Esophagus squamous epithelium (tissue), 5 donors: ENCODE measurements around the gene NFATC2. TPM values are rescaled to one million over a fixed set of nuclear protein-coding genes. Genes with fewer than 3 reads are reported as not detected.

Experiments used
- DNase-seq: peaks from one replicate; lab custom pipeline; 2025; lab: John Stamatoyannopoulos, UW
- H3K27ac ChIP-seq, 4 donors: fragments of 200-600 bp; sonication (generic); one replicate each; pipeline ENCODE4 v1.5.1; 2016 to 2019; ENCODE audit warnings: mild to moderate bottlenecking in 1 of 4
- H3K27me3 ChIP-seq, 4 donors: fragments of 200-600 bp; sonication (generic); 1 replicate in 3 of 4; 2 replicates in 1 of 4; pipeline versions ENCODE4 v1.5.1 to v1.6.0; 2017 to 2021; ENCODE audit warnings: antibody characterized with exemption in 1 of 4
- H3K36me3 ChIP-seq, 3 donors: fragments of 200-600 bp; sonication (generic); one replicate each; pipeline ENCODE4 v1.5.1; 2016 to 2019
- H3K4me1 ChIP-seq, 3 donors: fragments of 200-600 bp; sonication (generic); one replicate each; pipeline ENCODE4 v1.5.1; 2017 to 2019
- H3K4me3 ChIP-seq, 4 donors: fragments of 200-600 bp; sonication (generic); 1 replicate in 3 of 4; 2 replicates in 1 of 4; pipeline ENCODE4 v1.5.1; 2016 to 2019; ENCODE audit warnings: mild to moderate bottlenecking in 2 of 4, moderate library complexity in 1 of 4
- H3K9me3 ChIP-seq, 3 donors: fragments of 200-600 bp; sonication (generic); one replicate each; pipeline ENCODE4 v1.5.1; 2016 to 2019
- POLR2A ChIP-seq, 4 donors: fragments of 450-650 bp; IDR thresholded peaks; one replicate each; pipeline ENCODE4 v1.6.1; 2017; ENCODE audit warnings: antibody characterized with exemption in 4 of 4, mild to moderate bottlenecking in 4 of 4, moderate library complexity in 3 of 4
- WGBS, 2 donors: methylation state at CpG; one replicate each; pipeline ENCODE4 v1.1.5; 2018; 5-methylcytosine and 5-hydroxymethylcytosine counted together
- intact Hi-C: fragments of 100-400 bp; cut with DNase I; formaldehyde crosslinking; loops from one replicate; pipeline ENCODE4 v1.15.0; 2022
- total RNA-seq, 4 donors: library from RNA; depleted of rRNA; stranded (reverse); fragments of >200 nt; gene quantifications; one replicate each; pipeline ENCODE4 v1.1.0, GENCODE V29; 2016
- TF ChIP-seq, protein P1 (sequence below), 6 experiments: fragments of 450-650 bp in 4 of 6; fragments of 200-600 bp in 2 of 6; sonication (generic) in 2 of 6; IDR thresholded peaks; one replicate each; pipeline ENCODE4 v1.5.1; 2016 to 2019; ENCODE audit warnings: antibody characterized with exemption in 6 of 6, mild to moderate bottlenecking in 4 of 6, moderate library complexity in 4 of 6
- donor health status: DM: yes; HTN: yes; CAD: no.

NFATC2 gene
- total RNA-seq, 4 donors from 2014 or later: 0.83 to 6.7 (median 1.4) TPM

- DNase-seq: no peak
- TF ChIP-seq POLR2A (IDR thresholded peaks at IDR 0.05): no peak
- TF ChIP-seq, protein P1, sequence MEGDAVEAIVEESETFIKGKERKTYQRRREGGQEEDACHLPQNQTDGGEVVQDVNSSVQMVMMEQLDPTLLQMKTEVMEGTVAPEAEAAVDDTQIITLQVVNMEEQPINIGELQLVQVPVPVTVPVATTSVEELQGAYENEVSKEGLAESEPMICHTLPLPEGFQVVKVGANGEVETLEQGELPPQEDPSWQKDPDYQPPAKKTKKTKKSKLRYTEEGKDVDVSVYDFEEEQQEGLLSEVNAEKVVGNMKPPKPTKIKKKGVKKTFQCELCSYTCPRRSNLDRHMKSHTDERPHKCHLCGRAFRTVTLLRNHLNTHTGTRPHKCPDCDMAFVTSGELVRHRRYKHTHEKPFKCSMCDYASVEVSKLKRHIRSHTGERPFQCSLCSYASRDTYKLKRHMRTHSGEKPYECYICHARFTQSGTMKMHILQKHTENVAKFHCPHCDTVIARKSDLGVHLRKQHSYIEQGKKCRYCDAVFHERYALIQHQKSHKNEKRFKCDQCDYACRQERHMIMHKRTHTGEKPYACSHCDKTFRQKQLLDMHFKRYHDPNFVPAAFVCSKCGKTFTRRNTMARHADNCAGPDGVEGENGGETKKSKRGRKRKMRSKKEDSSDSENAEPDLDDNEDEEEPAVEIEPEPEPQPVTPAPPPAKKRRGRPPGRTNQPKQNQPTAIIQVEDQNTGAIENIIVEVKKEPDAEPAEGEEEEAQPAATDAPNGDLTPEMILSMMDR (IDR thresholded peaks at IDR 0.05): no peak
- H3K9me3 ChIP-seq: no peaks in the 10 kb centered on the region
- intact Hi-C loops: no loop called here
- no peaks in the 10 kb centered on the region for H3K27me3 ChIP-seq
- H3K36me3 ChIP-seq: no peaks in the 10 kb centered on the region
- no peak overlapping the region for H3K27ac ChIP-seq
- peaks cover 0 to 5% (median 3%) of the 10 kb centered on the region in 3 donors for H3K4me1 ChIP-seq
- H3K4me3 ChIP-seq: no peak overlapping the region
Observed at GRCh38 chr20:51581571-51581970, 39.1 kb upstream of the NFATC2 start.

DNA sequence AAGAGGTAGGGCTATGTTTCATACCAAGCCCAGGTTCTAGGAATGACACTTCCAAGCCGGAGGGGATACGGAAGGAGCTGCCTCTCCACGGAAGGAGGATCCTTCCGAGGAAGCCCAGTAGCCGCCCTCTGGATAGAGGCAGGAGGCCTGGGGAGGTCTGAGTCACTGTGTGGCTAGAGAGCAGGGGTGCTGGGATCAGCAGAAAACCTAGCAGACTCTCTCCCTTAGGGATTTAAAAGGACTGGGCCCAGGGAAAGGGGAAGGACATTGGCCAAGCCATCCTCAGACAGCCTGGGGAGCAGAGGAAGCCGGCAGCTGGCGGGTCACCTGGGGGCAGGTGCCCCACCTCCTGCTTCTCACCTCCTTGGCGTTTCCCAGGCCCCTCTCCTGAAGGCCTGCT, 36.6 kb upstream of the NFATC2 start:
- intact Hi-C loops: no loop called here
- H3K4me3 ChIP-seq: no peak overlapping the region
- H3K9me3 ChIP-seq: peaks cover 0 to 5% (median 0%) of the 10 kb centered on the region in 3 donors
- no peaks in the 10 kb centered on the region for H3K27me3 ChIP-seq
- DNase-seq: no peak
- TF ChIP-seq POLR2A (IDR thresholded peaks at IDR 0.05): no peak
- 60 to 80% methylated on average over 2 to 3 of the region's 8 CpGs for WGBS, 2 donors
- no peak overlapping the region for H3K27ac ChIP-seq
- H3K36me3 ChIP-seq: no peaks in the 10 kb centered on the region
- peaks cover 0 to 3% (median 0%) of the 10 kb centered on the region in 3 donors for H3K4me1 ChIP-seq

- Histone ChIP-seq H3K9me3 (peaks cover 0 to 5% (median 0%) of the 10 kb centered on the region in 3 donors), H3K4me1 (peaks cover 5 to 13% (median 8%) of the 10 kb centered on the region in 3 donors), H3K27ac (no peak overlapping the region), H3K4me3 (no peak overlapping the region), H3K36me3 (no peaks in the 10 kb centered on the region), H3K27me3 (no peaks in the 10 kb centered on the region)
- 83 to 92% methylated on average over 1 to 2 of the region's 2 CpGs for WGBS, 2 donors
- intact Hi-C loops: no loop called here
- TF ChIP-seq, protein P1 (IDR thresholded peaks at IDR 0.05): no peak
- TF ChIP-seq POLR2A (IDR thresholded peaks at IDR 0.05): no peak
- no peak for DNase-seq
Observed at GRCh38 chr20:51578145-51578459, 35.6 kb upstream of the NFATC2 start.

DNA sequence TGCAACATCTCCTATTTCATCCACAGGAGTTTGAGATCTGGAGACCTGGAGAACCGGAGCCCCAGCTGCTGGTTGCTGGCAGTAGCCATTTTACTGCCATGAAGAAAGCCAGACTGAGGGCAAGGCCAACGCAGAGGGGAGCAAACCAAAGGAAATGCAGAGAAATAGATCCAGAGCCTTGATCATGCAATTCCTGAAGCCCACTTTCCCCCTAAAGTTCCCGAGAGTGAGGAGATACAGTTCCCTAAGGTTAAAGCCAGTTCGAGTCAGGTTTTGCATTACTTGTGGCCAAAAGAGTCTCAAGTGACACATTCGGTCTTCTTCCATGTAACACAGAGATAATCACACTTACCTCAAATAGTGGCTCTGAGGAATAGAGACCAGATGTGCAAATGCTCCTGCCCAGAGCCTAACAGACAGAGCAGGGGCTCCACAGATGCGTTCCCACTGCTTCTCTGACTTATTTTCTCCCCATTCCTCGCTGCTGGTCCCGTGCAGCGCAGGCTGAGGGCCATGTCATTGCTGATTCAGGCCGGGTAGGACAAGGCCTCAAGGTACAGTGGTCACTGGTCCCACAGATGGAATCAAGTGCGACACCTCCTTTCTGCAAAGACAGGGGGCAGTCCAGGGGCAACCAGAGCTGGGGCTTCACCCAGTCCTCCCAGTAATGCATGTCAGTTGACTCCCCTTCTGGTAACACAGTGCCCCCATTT, 35.1 kb upstream of the NFATC2 start:
- no peak overlapping the region for H3K27ac ChIP-seq
- H3K4me1 ChIP-seq: peaks cover 5 to 15% (median 8%) of the 10 kb centered on the region in 3 donors
- WGBS, 2 donors: 78 to 88% methylated on average over 6 to 7 of the region's 11 CpGs
- H3K9me3 ChIP-seq: peaks cover 0 to 5% (median 0%) of the 10 kb centered on the region in 3 donors
- intact Hi-C loops: no loop called here
- DNase-seq: no peak
- TF ChIP-seq, protein P1 (IDR thresholded peaks at IDR 0.05): no peak
- TF ChIP-seq POLR2A (IDR thresholded peaks at IDR 0.05): no peak
- H3K4me3 ChIP-seq: no peak overlapping the region
- no peaks in the 10 kb centered on the region for H3K36me3 ChIP-seq
- no peaks in the 10 kb centered on the region for H3K27me3 ChIP-seq

GRCh38 chr20:51575486-51575885, 33.0 kb upstream of the NFATC2 start:
- TF ChIP-seq, protein P1 (IDR thresholded peaks at IDR 0.05): no peak
- no peak for TF ChIP-seq POLR2A (IDR thresholded peaks at IDR 0.05)
- Histone ChIP-seq H3K4me1 (peaks cover 5 to 22% (median 8%) of the 10 kb centered on the region in 3 donors), H3K36me3 (no peaks in the 10 kb centered on the region), H3K27ac (no peak overlapping the region), H3K27me3 (no peaks in the 10 kb centered on the region), H3K9me3 (peaks cover 0 to 5% (median 0%) of the 10 kb centered on the region in 3 donors), H3K4me3 (no peak overlapping the region)
- DNase-seq: no peak
- intact Hi-C loops: no loop called here
- 85 to 94% methylated on average over 2 to 3 of the region's 3 CpGs for WGBS, 2 donors
